Karpas-422 (cell line): Measurements from ENCODE around the gene USB1. TPM values are rescaled to one million over a fixed set of nuclear protein-coding genes. Genes with fewer than 3 reads are reported as not detected.

Experiments
- DNase-seq: peaks from one replicate; pipeline ENCODE4 v3.0.0-alpha.2; 2015
- H2AFZ ChIP-seq: fragments of 200-600 bp; sonication (generic); 2 replicates; pipeline ENCODE4 v1.6.1; 2014; ENCODE audit warnings: antibody characterized with exemption, low read length, mixed read lengths
- H3K27ac ChIP-seq: fragments of 200-600 bp; sonication (generic); 2 replicates; pipeline ENCODE4 v1.5.1; 2014; ENCODE audit warnings: mild to moderate bottlenecking, low read length, moderate library complexity
- H3K27me3 ChIP-seq: fragments of 200-600 bp; sonication (generic); 2 replicates; pipeline ENCODE4 v1.6.1; 2014; ENCODE audit warnings: low read length, mixed read lengths
- H3K36me3 ChIP-seq: fragments of 200-600 bp; sonication (generic); 2 replicates; pipeline ENCODE4 v1.6.1; 2014; ENCODE audit warnings: low read length, mixed read lengths; ENCODE audit not compliant: insufficient read depth
- H3K4me1 ChIP-seq: fragments of 200-600 bp; sonication (generic); 2 replicates; pipeline ENCODE4 v1.6.1; 2014; ENCODE audit warnings: mild to moderate bottlenecking, low read length, mixed read lengths
- H3K4me2 ChIP-seq: fragments of 200-600 bp; sonication (generic); 2 replicates; pipeline ENCODE4 v1.6.1; 2014; ENCODE audit warnings: low read length, low read depth, mild to moderate bottlenecking; ENCODE audit not compliant: poor library complexity, severe bottlenecking
- H3K4me3 ChIP-seq: fragments of 200-600 bp; sonication (generic); 2 replicates; pipeline ENCODE4 v1.5.1; 2014; ENCODE audit warnings: mild to moderate bottlenecking, antibody characterized with exemption, low read length, mixed read lengths
- H3K79me2 ChIP-seq: fragments of 200-600 bp; sonication (generic); 2 replicates; pipeline ENCODE4 v1.6.1; 2014; ENCODE audit warnings: mild to moderate bottlenecking, low read length, mixed read lengths
- H3K9ac ChIP-seq: fragments of 200-600 bp; sonication (generic); 2 replicates; pipeline ENCODE4 v1.6.0; 2014; ENCODE audit warnings: low read length
- H3K9me2 ChIP-seq: fragments of 200-600 bp; sonication (generic), shearing (Covaris generic); replicated peaks from 2 replicates; pipeline ENCODE4 v1.6.0; 2014; ENCODE audit warnings: mild to moderate bottlenecking, low read length, moderate library complexity; ENCODE audit not compliant: insufficient read depth
- H3K9me3 ChIP-seq: fragments of 300-700, 200-600 bp; sonication (generic); 2 replicates; pipeline ENCODE4 v1.6.1; 2014; ENCODE audit warnings: low read length, mixed read lengths
- H4K20me1 ChIP-seq: fragments of 200-600 bp; sonication (generic); 2 replicates; pipeline ENCODE4 v1.6.1; 2014; ENCODE audit warnings: mild to moderate bottlenecking, antibody characterized with exemption, low read length, low read depth; ENCODE audit not compliant: insufficient read depth
- total RNA-seq: library from RNA; depleted of rRNA; stranded (reverse); fragments of >200 nt; shearing (Covaris generic); gene quantifications from 2 replicates; pipeline ENCODE4 v1.2.3, GENCODE V29; 2014; ENCODE audit warnings: low replicate concordance

Gene USB1
- total RNA-seq, 1 experiment from 2014 or later: 19.6 TPM

GRCh38 chr16:57964157-57964700 is 37.0 kb upstream of the USB1 start:
- no peak for DNase-seq
- H3K36me3 ChIP-seq: no peaks in the 10 kb centered on the region
- H2AFZ ChIP-seq: no peak overlapping the region

GRCh38 chr16:57966204-57966771 is 34.9 kb upstream of the USB1 start:
- no peaks in the 10 kb centered on the region for H3K79me2 ChIP-seq
- DNase-seq: no peak
- H3K36me3 ChIP-seq: no peaks in the 10 kb centered on the region

More at GRCh38 chr16:57964157-57964700, 37.0 kb upstream of the USB1 start:
- H3K79me2 ChIP-seq: no peaks in the 10 kb centered on the region
- no peaks in the 10 kb centered on the region for H3K4me1 ChIP-seq
- H3K9ac ChIP-seq: no peak overlapping the region
- H3K9me2 ChIP-seq: no peaks in the 10 kb centered on the region
- no peak overlapping the region for H3K4me3 ChIP-seq
- H3K27ac ChIP-seq: no peak overlapping the region
- no peaks in the 10 kb centered on the region for H3K27me3 ChIP-seq
- H4K20me1 ChIP-seq: no peaks in the 10 kb centered on the region; the same call in 1 of the 2 replicates
- no peak overlapping the region for H3K4me2 ChIP-seq
- no peaks in the 10 kb centered on the region for H3K9me3 ChIP-seq

GRCh38 chr16:57966986-57967385 is 34.2 kb upstream of the USB1 start:
- Histone ChIP-seq H3K9me3 (no peaks in the 10 kb centered on the region), H3K36me3 (no peaks in the 10 kb centered on the region), H4K20me1 (no peaks in the 10 kb centered on the region), H3K79me2 (no peaks in the 10 kb centered on the region), H3K4me2 (no peak overlapping the region), H3K4me1 (no peaks in the 10 kb centered on the region), H3K4me3 (no peak overlapping the region), H3K9me2 (no peaks in the 10 kb centered on the region), H2AFZ (no peak overlapping the region), H3K9ac (no peak overlapping the region), H3K27me3 (no peaks in the 10 kb centered on the region), H3K27ac (no peak overlapping the region)
- DNase-seq: no peak

More at GRCh38 chr16:57966204-57966771, 34.9 kb upstream of the USB1 start:
- Histone ChIP-seq H3K27me3 (no peaks in the 10 kb centered on the region), H3K9me3 (no peaks in the 10 kb centered on the region), H2AFZ (no peak overlapping the region), H4K20me1 (no peaks in the 10 kb centered on the region; the same call in 1 of the 2 replicates), H3K4me1 (no peaks in the 10 kb centered on the region), H3K9ac (no peak overlapping the region), H3K4me3 (no peak overlapping the region), H3K9me2 (no peaks in the 10 kb centered on the region), H3K27ac (no peak overlapping the region), H3K4me2 (no peak overlapping the region)

DNA sequence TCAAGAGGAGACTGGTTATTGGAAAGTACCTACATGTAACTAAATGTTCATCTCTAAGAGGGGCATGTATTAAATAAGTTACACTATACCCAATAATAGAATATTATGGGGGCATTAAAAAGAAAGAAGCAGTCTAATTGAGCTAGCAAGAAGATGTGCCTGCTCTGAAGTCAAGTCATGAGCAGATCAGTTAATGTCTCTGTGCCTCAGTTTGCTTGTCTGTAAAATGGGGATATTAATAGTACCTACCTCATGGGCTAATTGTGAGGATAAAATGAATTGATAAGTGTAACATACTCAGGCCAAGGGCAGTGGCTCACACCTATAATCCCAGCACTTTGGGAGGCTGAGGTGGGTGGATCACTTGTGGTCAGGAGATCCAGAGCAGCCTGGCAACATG is 33.3 kb upstream of the USB1 start:
- Histone ChIP-seq H3K4me2 (no peak overlapping the region), H2AFZ (no peak overlapping the region), H3K36me3 (no peaks in the 10 kb centered on the region), H3K9ac (no peak overlapping the region), H3K9me3 (no peaks in the 10 kb centered on the region), H3K79me2 (no peaks in the 10 kb centered on the region), H3K9me2 (no peaks in the 10 kb centered on the region), H3K27ac (no peak overlapping the region), H3K27me3 (no peaks in the 10 kb centered on the region), H3K4me1 (no peaks in the 10 kb centered on the region), H4K20me1 (no peaks in the 10 kb centered on the region), H3K4me3 (no peak overlapping the region)
- DNase-seq: no peak

DNA sequence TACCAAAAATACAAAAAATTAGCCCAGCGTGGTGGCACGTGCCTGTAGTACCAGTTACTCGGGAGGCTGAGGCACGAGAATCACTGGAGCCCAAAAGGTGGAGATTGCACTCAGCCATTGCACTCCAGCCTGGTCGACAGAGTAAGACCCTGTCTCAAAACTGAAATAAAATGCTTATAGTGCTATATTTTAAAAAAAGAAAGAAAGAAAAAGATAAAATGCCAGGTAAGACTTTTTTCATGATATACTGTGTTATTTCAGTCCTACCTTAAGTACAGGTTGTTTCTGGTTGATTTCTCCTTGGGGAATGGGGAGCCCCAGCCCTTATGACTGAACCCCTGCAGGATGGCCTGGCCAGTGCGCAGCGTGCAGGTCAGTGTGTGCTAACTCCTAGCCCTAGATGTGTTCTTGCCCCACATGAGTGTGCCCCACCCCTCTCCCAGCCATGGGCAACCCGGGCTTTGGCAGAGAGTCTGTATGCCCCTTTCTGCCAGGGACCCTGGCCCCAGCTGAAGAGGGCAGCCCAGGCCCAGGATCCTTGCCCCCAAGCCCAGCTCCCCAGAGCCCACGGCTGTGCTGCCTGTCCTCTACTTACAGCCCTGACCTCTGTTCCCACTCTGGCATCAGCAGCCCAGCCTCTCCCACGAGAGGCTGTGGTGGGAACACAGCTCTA is 31.6 kb upstream of the USB1 start:
- Histone ChIP-seq H3K9ac (no peak overlapping the region), H4K20me1 (no peaks in the 10 kb centered on the region), H3K27ac (no peak overlapping the region), H2AFZ (no peak overlapping the region), H3K36me3 (no peaks in the 10 kb centered on the region), H3K4me2 (no peak overlapping the region), H3K9me3 (no peaks in the 10 kb centered on the region), H3K4me3 (no peak overlapping the region), H3K9me2 (no peaks in the 10 kb centered on the region), H3K79me2 (no peaks in the 10 kb centered on the region), H3K4me1 (no peaks in the 10 kb centered on the region), H3K27me3 (no peaks in the 10 kb centered on the region)
- DNase-seq: no peak

- Histone ChIP-seq H3K9me2 (no peaks in the 10 kb centered on the region), H3K4me1 (no peaks in the 10 kb centered on the region), H3K79me2 (no peaks in the 10 kb centered on the region), H2AFZ (no peak overlapping the region), H3K27me3 (no peaks in the 10 kb centered on the region), H3K4me2 (no peak overlapping the region), H3K27ac (no peak overlapping the region), H4K20me1 (no peaks in the 10 kb centered on the region), H3K9me3 (no peaks in the 10 kb centered on the region), H3K9ac (no peak overlapping the region), H3K36me3 (no peaks in the 10 kb centered on the region), H3K4me3 (no peak overlapping the region)
- no peak for DNase-seq
Measured at GRCh38 chr16:57970319-57970718, 30.9 kb upstream of the USB1 start.

DNA sequence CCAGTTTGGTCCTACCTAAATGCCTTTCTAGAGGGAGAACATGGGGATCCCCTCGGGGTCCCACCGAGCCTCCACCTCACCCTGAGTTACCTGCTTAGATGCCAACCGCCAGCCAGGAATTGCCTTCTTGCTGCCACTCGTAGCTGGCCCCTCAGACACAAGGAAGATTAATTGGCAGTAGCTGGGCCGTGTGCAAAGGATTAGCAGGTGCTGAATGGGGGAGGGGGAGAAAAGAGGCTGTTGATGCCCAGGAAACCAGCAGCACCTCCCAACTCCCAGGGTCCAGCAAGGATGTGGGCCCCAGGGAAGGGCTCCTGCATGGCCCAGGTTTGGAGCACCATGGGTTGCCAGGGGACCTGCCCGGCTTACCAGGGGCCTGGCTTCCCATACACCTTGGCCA is 30.2 kb upstream of the USB1 start, which contains the start of gene CNGB1:
TSS of gene CNGB1 (minus strand) at position 159 of the 400 bp plus-strand sequence. CDS start 3,842 bp downstream, outside the sequence.
- no peak within 1 kb of the TSS for H3K9ac ChIP-seq
- H3K27me3 ChIP-seq: no peaks in the 10 kb centered on the region
- no peaks in the 10 kb centered on the region for H4K20me1 ChIP-seq
- H3K27ac ChIP-seq: no peak within 1 kb of the TSS
- no peaks in the 10 kb centered on the region for H3K4me1 ChIP-seq
- H3K4me2 ChIP-seq: no peak within 1 kb of the TSS
- H3K9me2 ChIP-seq: no peaks in the 10 kb centered on the region
- H3K36me3 ChIP-seq: no peaks in the 10 kb centered on the region
- DNase-seq: no peak
- H3K79me2 ChIP-seq: no peaks in the 10 kb centered on the region
- no peak within 1 kb of the TSS for H2AFZ ChIP-seq
- H3K4me3 ChIP-seq: no peak within 1 kb of the TSS
- no peaks in the 10 kb centered on the region for H3K9me3 ChIP-seq

DNA sequence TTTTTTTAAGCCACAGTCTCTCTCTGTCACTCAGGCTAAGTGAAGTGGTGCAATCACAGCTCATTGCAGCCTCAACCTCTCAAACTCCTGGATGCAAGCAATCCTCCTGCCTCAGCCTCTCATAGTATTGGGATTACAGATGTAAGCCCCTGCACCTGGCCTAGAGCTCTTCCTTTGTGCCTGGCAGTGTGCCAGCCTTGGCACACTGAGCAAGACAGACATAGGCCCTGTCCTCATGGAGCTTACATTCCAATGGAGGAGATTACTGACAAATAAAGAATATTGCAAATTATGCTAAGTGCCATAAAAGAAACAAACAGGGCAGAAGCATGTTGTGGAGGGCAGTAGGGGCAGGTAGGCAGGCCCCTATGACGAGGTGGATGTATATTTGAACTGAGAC is 29.4 kb upstream of the USB1 start:
- Histone ChIP-seq H3K4me1 (no peaks in the 10 kb centered on the region), H4K20me1 (no peaks in the 10 kb centered on the region), H2AFZ (no peak overlapping the region), H3K9ac (no peak overlapping the region), H3K4me3 (no peak overlapping the region), H3K36me3 (no peaks in the 10 kb centered on the region), H3K79me2 (no peaks in the 10 kb centered on the region), H3K27me3 (no peaks in the 10 kb centered on the region), H3K9me3 (no peaks in the 10 kb centered on the region), H3K4me2 (no peak overlapping the region), H3K27ac (no peak overlapping the region), H3K9me2 (no peaks in the 10 kb centered on the region)
- DNase-seq: no peak
